Smooth muscle cell (in vitro differentiated cells): ENCODE data around the gene SKIC8. TPM values are rescaled to one million over a fixed set of nuclear protein-coding genes. Genes with fewer than 3 reads are reported as not detected.

ENCODE experiments used
- DNase-seq: peaks from one replicate; lab custom pipeline; 2025; ENCODE audit not compliant: unreplicated experiment; lab: John Stamatoyannopoulos, UW
- H2AFZ ChIP-seq: fragments of 200-600 bp; sonication (generic); 2 replicates; pipeline ENCODE4 v1.6.0; 2016; ENCODE audit warnings: antibody characterized with exemption, low read depth, mild to moderate bottlenecking
- H3F3A ChIP-seq: fragments of 200-600 bp; sonication (generic); 2 replicates; pipeline ENCODE4 v1.6.0; 2017; ENCODE audit warnings: antibody characterized with exemption, low read depth
- H3K27ac ChIP-seq: fragments of 200-600 bp; sonication (generic); 2 replicates; pipeline ENCODE4 v1.5.1; 2016; ENCODE audit warnings: low read depth, mild to moderate bottlenecking
- H3K27me3 ChIP-seq: fragments of 200-600 bp; sonication (generic); 2 replicates; pipeline ENCODE4 v1.6.1; 2016; ENCODE audit warnings: low read depth, mild to moderate bottlenecking
- H3K36me3 ChIP-seq: fragments of 200-600 bp; sonication (generic); 2 replicates; pipeline ENCODE4 v1.5.1; 2016; ENCODE audit warnings: low read depth
- H3K4me1 ChIP-seq: fragments of 200-600 bp; sonication (generic); 2 replicates; pipeline ENCODE4 v1.5.1; 2016; ENCODE audit warnings: low read depth
- H3K4me2 ChIP-seq: fragments of 200-600 bp; sonication (generic); 2 replicates; pipeline ENCODE4 v1.6.0; 2016; ENCODE audit warnings: mild to moderate bottlenecking
- H3K4me3 ChIP-seq: fragments of 200-600 bp; sonication (generic); 2 replicates; pipeline ENCODE4 v1.5.1; 2016; ENCODE audit warnings: mild to moderate bottlenecking
- H3K79me2 ChIP-seq: fragments of 200-600 bp; sonication (generic); 2 replicates; pipeline ENCODE4 v1.6.0; 2016; ENCODE audit warnings: low read depth, mild to moderate bottlenecking
- H3K9ac ChIP-seq: fragments of 200-600 bp; sonication (generic); 2 replicates; pipeline ENCODE4 v1.6.0; 2016; ENCODE audit warnings: low read depth
- H3K9me3 ChIP-seq: fragments of 200-600 bp; sonication (generic); replicated peaks from 2 replicates; pipeline ENCODE4 v1.5.1; 2016; ENCODE audit warnings: low read depth
- H4K20me1 ChIP-seq: fragments of 200-600 bp; sonication (generic); 2 replicates; pipeline ENCODE4 v1.6.0; 2016; ENCODE audit warnings: low read depth
- WGBS: methylation state at CpG from one replicate; pipeline ENCODE4 v1.1.7; 2016; ENCODE audit warnings: low lambda C conversion rate; 5-methylcytosine and 5-hydroxymethylcytosine counted together
- polyA plus RNA-seq: library from polyadenylated mRNA; unstranded; fragments of >200 nt; fragmentation: Nextera tagmentation; extraction: Ambion mirVana; gene quantifications from 2 replicates; pipeline ENCODE4 v1.2.1, GENCODE V29; 2016
- total RNA-seq: library from RNA; depleted of rRNA; stranded (reverse); fragments of >200 nt; gene quantifications from 2 replicates; pipeline ENCODE4 v1.2.3, GENCODE V29; 2014
- TF ChIP-seq, protein P1 (sequence below): fragments of 200-600 bp; sonication (generic); IDR thresholded peaks from 2 replicates; pipeline ENCODE4 v1.5.1; 2017; ENCODE audit warnings: borderline replicate concordance, mild to moderate bottlenecking, antibody characterized with exemption; ENCODE audit not compliant: insufficient read depth, poor library complexity, severe bottlenecking

SKIC8 gene
- total and polyA plus RNA-seq, 2 experiments from 2014 or later, result 63.6 to 72.9 TPM

DNA sequence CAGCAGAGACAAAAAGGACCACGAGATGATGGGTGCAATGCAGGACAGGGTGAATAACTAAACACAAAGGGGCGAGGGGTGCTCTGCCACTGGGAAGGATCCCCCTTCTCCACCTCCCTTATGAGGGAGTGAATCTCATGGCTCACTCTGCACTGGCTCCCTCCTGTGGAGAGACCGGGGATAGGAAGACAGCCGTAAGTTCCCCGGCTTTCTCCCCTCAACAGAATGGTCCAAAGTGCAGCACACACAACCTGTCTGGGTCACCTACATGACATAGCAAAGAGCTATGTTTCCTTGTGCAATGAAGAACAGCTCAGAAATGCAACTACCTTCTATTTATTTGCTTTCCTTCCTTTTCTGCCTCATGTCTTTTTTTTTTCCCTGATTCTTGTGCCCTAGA, 57.3 kb downstream of the SKIC8 start:
- no peaks in the 10 kb centered on the region for H3K79me2 ChIP-seq
- no peak overlapping the region for H3K9ac ChIP-seq
- no peak overlapping the region for H2AFZ ChIP-seq
- no peaks in the 10 kb centered on the region for H3K9me3 ChIP-seq
- TF ChIP-seq, protein P1, sequence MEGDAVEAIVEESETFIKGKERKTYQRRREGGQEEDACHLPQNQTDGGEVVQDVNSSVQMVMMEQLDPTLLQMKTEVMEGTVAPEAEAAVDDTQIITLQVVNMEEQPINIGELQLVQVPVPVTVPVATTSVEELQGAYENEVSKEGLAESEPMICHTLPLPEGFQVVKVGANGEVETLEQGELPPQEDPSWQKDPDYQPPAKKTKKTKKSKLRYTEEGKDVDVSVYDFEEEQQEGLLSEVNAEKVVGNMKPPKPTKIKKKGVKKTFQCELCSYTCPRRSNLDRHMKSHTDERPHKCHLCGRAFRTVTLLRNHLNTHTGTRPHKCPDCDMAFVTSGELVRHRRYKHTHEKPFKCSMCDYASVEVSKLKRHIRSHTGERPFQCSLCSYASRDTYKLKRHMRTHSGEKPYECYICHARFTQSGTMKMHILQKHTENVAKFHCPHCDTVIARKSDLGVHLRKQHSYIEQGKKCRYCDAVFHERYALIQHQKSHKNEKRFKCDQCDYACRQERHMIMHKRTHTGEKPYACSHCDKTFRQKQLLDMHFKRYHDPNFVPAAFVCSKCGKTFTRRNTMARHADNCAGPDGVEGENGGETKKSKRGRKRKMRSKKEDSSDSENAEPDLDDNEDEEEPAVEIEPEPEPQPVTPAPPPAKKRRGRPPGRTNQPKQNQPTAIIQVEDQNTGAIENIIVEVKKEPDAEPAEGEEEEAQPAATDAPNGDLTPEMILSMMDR, result peak; percentile 28
- H3K36me3 ChIP-seq, result no peaks in the 10 kb centered on the region
- no peak overlapping the region for H3K4me2 ChIP-seq
- no peaks in the 10 kb centered on the region for H3K27me3 ChIP-seq
- no peaks in the 10 kb centered on the region for H3F3A ChIP-seq
- no peak overlapping the region for H3K27ac ChIP-seq
- no peak overlapping the region for H3K4me3 ChIP-seq
- no peak for DNase-seq
- no peaks in the 10 kb centered on the region for H4K20me1 ChIP-seq
- no peaks in the 10 kb centered on the region for H3K4me1 ChIP-seq
- 79% methylated on average over 5 of the region's 5 CpGs for WGBS

DNA sequence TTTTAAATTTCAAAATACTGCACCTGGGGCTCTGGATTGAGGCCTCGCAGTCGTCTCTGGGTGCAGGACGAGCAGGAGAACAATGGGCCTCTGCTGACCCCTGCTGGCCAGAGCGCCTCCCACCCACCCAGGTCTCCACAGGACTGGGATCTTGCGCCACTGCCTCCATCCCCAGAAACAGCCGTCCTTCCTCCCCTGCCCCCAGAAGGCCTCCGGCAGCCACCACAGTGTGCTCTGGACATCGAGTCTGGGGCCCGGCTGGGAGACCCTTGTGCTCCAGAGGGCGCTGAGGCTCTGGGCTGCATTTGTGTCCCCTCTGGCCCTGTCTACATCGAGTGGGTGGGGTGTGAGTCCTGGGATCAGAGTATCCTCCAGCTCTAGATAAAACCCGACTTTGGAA, 58.4 kb downstream of the SKIC8 start:
- no peak overlapping the region for H2AFZ ChIP-seq
- no peaks in the 10 kb centered on the region for H3F3A ChIP-seq
- no peak overlapping the region for H3K4me2 ChIP-seq
- H3K27ac ChIP-seq, result no peak overlapping the region
- no peak overlapping the region for H3K9ac ChIP-seq
- no peaks in the 10 kb centered on the region for H3K4me1 ChIP-seq
- no peaks in the 10 kb centered on the region for H4K20me1 ChIP-seq
- TF ChIP-seq, protein P1, result peak; percentile 91
- no peaks in the 10 kb centered on the region for H3K79me2 ChIP-seq
- DNase-seq, result peak; percentile 59
- H3K4me3 ChIP-seq, result no peak overlapping the region
- no peaks in the 10 kb centered on the region for H3K27me3 ChIP-seq
- H3K9me3 ChIP-seq, result no peaks in the 10 kb centered on the region
- 17% methylated on average over 12 of the region's 12 CpGs for WGBS
- H3K36me3 ChIP-seq, result no peaks in the 10 kb centered on the region

DNA sequence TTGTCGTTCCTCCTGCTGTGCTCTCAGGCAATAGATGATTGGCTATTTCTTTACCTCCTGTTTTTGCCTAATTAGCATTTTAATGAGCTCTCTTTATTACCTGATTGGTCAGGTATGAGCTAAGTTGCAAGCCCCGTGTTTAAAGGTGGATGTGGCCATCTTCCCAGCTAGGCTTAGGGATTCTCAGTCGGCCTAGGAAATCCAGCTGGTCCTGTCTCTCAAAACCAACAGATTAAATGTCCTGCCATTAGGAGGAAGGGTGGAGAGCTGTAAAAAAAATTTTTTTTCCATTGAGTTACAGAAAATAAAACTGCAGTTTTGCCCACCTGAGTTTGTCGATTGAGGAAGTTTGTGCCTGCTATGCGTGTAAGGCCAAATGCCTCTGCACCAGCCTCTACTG, 59.6 kb downstream of the SKIC8 start:
- H4K20me1 ChIP-seq, result no peaks in the 10 kb centered on the region
- 90% methylated on average over 5 of the region's 5 CpGs for WGBS
- H2AFZ ChIP-seq, result no peak overlapping the region
- TF ChIP-seq, protein P1, result no peak
- no peaks in the 10 kb centered on the region for H3F3A ChIP-seq
- H3K36me3 ChIP-seq, result no peaks in the 10 kb centered on the region
- DNase-seq, result no peak
- H3K9ac ChIP-seq, result no peak overlapping the region
- no peaks in the 10 kb centered on the region for H3K27me3 ChIP-seq
- H3K4me2 ChIP-seq, result no peak overlapping the region
- H3K27ac ChIP-seq, result no peak overlapping the region
- no peaks in the 10 kb centered on the region for H3K79me2 ChIP-seq
- peaks cover 1% of the 10 kb centered on the region for H3K4me1 ChIP-seq
- no peak overlapping the region for H3K4me3 ChIP-seq
- H3K9me3 ChIP-seq, result no peaks in the 10 kb centered on the region

DNA sequence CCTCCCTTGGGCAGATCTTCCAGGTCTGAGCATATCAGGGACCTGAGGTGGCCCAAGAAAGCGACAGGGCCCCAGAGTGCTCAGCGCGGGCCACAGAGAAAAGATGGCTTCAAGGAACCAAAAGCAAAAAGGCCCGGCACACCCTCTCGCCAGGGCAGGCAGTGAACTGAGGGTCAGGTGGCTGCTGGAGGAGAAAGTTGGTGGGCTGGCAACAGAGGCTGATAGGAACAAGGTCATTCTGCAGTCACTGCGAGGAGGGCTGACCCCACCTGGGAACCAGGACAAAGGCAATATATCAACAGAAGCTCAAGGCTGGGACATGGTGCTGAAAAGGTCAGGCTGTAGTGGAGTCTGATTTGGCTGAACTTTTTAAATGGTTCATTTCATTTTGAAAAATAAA, 62.3 kb downstream of the SKIC8 start:
- Histone ChIP-seq H3K4me3 (no peak overlapping the region), H3K9me3 (no peaks in the 10 kb centered on the region), H2AFZ (no peak overlapping the region), H3K4me1 (peaks cover 5% of the 10 kb centered on the region), H3K79me2 (no peaks in the 10 kb centered on the region), H3K27me3 (no peaks in the 10 kb centered on the region), H3K4me2 (no peak overlapping the region), H4K20me1 (no peaks in the 10 kb centered on the region), H3K36me3 (no peaks in the 10 kb centered on the region), H3K9ac (no peak overlapping the region), H3F3A (no peaks in the 10 kb centered on the region), H3K27ac (no peak overlapping the region)
- TF ChIP-seq, protein P1, result no peak
- 93% methylated on average over 6 of the region's 6 CpGs for WGBS
- no peak for DNase-seq
